ENCODE data around the gene CHST1.
A peak's percentile ranks its signal among the peaks of the same experiment; 100 is the strongest.

CHST1 gene

DNA sequence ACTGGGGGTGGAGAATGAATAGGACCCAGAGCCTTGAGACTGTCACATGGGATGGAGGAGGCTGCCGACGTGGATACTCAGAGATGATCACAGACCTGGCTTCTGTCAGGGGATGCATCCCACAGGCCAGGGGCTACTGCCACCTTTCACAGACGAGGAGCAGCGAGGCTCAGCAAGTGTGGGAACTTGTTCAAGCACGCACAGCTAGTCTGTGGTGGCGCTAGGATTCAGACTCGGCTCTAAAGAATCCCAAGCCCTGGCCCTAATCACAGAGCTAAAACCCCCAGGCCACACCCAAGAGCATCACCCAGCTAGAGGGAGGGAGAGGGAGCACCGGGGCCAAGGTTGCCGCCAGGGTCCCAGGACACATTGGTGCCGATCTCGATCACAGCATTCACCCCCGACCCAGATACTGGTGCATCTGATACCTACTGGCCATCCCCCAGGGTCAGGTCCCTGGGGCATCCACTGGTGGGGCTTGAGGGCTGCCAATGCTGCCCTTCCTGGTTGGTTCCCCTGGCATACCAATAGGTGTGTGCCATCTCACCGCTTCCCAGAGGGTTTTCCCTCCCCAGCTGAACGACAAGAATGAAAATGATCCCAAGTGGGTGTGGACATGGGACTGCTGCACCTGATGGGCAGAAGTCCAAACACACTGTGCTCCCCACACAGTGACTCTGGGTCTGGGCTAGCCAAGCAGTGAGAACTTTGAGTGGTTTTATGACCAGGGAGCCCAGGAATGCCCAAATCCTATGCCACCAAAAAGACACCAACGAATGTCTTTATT lies 6.2 kb downstream of the CHST1 start:
- DNase-seq: no peak

DNA sequence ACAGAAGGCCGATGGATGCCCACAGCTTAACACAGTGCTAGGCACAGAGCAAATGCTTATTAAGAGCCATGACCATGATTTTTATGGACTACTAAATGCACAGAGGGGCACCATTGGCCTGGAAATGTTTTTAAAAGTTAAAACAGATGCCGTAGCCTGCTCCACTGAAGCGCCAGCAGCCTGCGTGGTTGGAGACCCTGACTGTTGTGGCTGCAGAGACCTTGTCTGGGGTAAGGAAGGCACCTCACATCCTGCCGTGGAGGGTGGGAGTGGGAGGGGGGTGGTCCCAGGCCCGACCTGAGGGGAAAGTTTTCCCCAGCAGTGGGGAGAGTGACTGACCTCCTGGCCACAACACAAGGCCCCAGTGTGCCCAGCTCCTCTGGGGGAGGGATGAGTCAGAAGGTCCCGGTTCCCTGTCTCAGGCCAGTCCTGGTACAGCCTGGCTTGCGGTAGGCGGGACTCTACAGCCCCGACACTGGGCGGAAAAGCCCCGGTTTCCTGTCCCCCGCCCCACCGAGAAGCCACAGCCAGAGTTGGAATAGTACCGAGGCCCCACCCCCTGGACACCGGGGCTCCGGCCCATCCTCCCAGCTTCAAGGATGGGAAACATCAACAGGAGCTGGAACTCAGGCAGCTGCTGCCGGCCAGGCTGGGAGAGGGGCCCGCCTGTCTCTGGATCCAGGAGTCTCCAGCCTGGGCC lies 7.0 kb downstream of the CHST1 start:
- DNase-seq: no peak

DNA sequence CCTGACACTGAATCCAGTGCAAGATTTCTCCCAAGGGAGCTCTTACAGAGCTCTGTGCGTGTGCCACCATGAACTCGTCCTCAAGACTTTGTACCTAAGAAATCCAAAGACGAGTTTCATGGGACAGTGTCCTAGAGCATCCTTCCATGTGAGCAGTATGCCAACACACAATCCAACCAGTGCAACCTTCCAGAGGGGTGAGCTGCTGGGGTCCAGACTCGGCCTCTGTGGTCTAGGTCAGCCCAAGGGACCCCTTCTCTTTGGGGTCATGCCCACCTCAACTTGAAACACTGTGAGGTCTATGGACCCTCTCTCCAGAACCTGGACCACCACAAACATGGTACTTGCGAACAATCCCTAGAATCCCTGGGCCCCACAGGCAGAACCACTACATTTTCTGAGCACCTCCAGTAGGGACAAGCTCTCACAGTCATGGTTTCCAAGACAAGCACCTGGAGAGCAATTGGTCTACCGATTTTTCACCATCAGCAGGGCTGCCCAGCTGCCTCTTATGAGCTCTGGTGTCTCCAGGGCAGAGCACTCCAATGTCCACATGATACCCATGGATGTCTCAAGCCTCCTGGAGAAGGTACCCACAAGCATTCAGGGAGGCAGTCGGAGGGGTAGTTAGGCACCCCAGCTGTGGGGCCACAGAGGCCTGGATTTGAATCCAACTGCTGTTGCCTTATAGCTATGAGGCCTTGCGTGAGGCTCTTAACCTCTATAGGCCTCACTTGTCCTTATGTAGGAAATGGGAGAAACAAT lies 7.7 kb downstream of the CHST1 start:
- DNase-seq: no peak

DNA sequence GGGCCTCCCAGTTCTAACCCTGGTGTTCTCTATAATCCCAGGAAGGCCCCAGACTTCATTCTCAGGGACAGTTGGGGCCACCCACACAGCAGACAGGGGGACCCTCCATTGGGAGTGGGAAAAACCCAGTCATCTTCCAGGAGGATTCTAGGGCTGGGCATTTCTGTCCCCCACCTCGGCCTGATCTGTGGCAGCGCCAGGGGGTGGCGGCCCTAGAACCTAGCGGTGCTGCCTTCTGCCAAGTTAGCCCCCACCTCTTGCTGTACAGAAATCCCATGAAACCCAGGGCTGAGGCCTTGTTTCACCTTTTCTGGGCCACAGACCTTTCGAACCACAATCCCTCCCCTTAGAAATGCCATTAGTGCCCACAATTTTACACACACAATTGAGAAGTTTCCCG lies 9.6 kb downstream of the CHST1 start:
- no peak for DNase-seq

DNA sequence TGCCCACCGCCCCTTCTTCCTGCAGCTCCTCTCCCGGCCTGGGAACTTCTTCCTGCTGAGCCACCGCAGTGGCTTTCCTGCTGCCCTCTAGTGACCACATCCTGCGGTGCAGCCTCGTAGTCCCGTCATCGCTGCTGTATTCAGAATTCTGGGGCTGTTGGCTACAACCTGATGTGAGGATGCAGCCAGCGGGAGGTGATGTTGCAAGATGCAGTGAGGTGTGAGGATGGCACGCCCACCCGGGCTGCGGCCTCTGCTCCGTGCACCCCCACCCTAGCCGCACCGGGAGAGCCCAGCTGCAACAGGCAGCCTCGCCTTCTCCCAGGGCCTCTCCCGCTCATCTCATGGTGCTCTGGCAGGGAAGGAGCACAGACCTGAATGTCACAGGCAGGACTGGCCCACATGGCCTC lies 10.1 kb downstream of the CHST1 start:
- peak; percentile 72 for DNase-seq

DNA sequence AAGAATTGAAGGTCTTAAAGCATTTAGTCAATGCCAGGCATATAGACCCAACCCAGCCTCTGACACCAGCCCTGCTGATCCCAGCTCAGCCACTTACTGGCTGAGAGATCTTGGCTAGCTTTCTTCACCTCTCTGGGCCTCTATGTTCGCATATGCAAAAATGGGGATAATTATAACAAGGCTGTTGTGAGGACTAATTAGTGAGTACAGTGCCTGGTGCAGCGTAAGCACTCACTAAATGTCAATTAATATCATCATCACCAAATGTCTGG lies 10.5 kb downstream of the CHST1 start:
- DNase-seq: no peak

DNA sequence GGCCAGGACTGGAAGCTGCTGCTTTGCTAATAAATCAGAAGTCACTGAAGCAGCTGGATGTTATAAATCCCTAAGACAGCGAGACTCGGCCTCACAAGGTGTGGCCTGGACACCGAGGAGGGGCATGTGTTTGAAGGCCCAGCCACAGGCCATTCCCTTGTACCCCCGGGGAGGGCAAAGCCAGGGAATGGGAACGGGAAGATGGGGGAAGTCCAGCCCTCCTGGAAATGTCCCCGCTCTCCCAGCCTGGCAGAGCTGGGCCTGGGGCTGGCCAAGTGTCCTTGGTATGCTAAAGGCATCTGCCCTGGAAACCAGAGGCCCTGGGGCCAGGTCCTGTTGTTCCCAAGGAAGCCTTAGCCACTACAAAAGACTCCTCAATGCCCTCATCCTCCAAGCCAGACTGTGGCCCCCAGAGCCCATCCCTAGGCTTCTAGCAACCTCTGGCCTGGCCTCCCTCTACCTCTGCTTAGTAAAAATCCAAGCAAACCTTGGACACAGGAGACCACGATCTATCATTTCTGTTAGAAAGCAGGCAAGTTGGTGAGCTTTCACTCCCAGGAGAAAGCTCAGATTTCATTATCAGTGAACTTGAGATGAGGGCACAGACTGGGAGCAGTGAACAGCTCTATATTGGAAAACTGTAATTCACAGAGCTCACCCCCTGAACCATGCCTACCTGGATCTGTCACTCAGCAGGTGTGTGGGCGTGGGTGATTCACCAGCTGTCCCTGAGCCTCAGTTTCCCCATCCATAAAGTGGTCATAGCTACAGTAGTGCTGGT lies 11.0 kb downstream of the CHST1 start:
- DNase-seq: no peak

DNA sequence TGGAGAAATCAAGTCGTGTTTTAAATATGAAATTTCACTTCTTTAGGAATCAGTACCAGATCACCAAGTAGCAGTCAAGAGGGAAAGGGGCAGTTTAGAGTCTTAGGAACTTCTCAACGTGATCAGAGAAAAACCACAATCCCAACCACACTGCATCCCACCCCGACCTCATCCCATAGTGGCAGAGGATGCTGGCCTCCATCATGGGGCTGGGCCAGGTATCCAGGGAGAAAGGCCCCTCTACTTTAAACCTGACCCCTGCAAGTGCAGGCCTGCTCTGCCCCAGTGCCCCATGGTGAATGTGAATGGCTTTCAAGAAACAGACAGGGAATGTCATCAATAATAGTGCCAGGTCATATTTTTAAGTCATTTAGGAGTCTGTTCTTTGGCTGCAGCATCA lies 12.1 kb downstream of the CHST1 start:
- no peak for DNase-seq

DNA sequence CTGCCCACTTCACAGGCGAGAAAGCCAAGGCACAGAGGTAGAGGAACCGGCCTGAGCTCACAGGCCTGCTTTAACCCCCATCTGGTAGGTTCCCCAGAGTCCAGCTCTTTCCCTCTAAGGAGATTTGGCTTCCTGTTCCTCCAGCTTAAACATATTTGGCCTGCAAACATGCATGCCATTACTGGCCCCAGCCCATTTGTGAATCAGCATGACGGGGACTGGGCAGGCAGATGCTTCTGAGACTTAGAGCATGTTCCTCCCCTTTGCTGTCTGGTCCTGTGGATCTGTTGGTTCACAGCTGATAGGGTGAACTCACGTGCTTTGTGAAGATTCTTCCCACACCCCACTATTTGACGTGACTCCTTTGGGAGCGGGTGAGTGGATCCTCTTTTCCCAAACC lies 12.6 kb downstream of the CHST1 start:
- no peak for DNase-seq

DNA sequence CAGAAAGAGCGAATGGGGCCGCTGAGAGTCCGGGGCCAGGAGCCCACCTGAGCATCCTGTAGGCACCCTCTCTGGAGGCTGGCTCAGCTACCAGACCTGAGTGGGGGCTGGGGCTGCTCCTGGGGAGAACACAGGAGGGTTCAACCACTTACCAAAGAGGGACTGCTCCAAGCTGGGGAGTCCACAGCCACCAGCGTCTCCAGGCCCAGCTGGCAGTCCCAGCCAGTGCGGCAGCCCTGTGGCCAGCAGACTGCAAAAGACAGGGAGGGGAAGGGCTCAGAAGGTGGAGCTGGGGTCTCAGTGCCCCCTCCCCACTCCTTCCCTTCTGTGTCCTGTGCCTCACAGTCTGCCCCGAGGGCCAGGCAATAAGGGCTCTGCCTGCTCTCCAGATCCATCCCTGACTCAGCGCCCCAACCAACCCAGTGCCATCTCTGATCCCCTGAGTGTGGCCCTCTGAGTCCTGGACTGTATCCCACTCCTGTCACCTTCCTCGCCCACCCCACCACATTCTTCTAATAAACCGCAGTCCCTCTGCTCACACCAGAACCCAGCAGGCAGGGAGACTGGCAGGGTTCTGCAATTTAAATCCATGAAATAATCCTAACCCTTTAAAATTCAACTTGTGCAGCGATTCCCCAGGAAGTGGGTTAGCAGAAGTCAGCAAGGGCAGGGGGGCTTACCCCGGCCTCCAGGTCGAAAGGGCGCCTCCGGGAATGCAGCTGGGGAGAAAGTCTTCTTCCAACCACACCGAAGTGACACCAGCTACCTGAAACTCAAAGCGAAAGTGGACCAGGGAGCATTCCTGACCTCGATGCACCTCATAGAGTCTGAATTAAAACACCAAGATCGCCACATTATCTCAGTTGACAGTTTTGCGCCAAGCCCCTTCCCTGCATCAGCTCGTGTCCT lies 13.3 kb downstream of the CHST1 start:
- no peak for DNase-seq

DNA sequence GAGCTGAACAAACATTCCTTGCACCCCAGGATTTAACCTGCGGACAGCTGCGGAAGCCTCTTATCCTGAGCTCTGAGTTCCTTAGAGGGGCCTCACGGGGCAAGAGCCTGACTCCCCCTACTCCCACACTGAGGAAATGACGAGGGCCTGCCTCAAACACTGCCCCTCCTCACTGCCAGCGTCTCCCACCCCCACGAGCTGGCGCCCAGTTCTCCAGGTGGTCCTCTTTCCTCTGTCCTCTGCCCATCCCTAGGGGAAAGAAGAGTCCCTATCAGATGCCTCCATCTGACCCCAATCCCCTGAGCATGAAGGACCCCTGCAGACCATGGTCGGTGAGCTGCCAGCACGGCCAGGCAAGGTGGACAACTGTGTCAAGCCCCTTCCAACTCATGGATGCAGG lies 14.3 kb downstream of the CHST1 start:
- DNase-seq: no peak

DNA sequence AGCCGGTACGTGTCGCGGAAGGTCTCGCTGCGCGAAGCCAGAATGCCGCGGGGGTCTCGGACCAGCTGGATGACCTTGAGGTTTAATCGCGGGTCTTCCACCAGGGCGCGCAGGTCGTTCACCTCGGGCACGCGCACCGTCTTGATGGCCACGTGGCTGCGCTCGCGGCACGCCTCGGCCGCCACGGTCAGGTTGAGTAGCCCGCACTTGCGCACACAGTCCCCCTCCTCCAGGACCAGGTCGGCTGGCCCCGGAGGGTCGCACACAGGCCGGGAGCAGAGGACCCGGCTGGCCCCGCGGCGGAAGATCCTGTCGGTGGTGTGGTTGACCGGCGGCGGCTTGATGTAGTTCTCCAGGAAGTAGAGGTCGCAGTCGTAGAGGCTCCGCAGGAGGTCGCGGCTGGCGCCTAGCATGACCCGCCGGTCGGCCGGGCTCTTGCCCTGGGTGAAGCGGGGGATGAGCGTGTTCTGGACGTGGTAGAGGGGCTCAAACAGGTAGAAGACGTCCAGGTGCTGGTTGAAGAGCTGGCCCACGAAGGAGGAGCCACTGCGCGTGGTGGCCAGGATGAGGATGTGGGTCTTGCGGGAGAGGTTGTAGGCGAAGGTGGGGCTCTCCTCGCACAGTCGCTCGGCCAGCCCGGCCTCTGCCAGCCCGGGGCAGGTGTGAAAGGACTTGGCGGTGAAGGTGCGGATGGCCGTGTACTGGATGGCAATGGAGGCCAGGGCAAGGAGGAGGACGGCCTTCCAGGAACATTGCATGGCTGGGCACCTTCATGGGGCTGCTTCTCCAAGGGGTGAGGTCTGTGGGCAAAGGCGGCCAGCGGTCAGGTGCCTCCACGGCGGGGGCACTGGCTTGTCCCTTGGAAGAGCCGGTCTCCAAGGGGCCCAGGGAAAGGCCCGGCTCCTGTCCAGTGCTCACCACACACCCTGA lies 15.0 kb downstream of the CHST1 start:
- no peak for DNase-seq

DNA sequence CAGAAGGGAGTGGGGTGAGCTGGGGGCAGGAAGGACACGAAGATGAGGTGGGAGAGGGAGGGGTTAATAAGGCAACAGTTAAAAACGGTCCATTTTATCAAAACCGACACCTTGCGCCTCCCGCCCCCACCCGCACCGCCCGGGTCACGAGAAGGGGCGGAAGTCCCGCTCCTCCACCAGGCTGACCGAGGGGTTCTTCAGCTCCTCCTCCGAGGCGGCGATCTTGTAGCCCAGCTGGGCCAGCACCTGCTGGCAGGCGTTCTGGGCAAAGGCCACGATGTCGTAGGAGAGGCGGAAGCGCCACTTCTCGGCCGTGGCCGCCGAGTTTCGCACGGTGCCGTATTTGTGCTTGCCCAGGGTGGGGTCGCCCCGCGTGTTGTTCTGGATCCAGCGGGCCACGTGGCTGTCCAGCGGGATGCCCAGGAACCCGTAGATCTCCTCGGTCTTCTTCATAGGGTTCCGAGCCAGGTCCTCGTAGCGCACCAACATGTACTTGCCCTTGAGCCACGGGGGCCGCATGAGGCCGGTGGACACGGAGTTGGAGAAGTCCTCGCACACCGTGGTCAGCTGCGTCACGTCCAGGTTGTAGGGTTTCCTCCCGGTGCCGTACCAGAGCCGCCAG lies 15.8 kb downstream of the CHST1 start:
- DNase-seq: no peak

DNA sequence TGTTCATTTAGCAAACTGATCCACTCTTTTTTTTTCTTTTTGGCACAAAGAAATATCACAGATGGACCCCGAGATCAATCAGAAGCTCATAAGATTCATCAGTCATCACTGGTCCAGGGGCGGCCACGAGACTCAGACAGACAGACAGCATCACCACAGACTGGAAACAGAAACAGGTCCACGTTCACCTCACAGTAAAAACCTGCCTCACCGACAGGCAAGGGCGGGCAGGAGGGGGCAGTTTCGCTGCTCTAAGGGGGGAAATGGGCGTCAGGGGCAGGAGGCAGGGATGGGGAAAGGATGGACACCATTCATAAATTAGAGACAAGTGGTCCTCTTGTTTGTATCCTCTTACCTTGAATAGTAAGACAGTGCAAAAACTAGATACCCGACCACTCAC lies 16.5 kb downstream of the CHST1 start:
- DNase-seq: no peak

DNA sequence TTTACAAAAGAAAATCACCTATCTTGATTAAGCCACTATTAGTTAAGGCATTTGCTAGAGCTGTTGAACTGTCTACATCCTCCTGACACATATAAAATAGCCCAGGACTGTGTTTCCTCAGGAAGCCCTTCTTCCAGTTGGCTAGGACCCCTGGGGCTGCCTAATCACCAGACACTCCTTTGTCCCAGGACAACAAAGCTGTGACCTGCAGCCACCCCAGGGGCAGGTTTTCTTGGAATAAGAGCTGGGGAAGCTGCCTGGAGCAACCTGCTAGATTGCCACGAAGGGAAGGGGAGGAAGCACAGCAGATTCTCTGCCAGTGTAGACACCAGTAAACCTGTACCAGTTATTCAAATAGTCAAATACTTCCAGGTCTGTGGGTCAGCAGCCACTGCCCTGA lies 17.6 kb downstream of the CHST1 start:
- no peak for DNase-seq

DNA sequence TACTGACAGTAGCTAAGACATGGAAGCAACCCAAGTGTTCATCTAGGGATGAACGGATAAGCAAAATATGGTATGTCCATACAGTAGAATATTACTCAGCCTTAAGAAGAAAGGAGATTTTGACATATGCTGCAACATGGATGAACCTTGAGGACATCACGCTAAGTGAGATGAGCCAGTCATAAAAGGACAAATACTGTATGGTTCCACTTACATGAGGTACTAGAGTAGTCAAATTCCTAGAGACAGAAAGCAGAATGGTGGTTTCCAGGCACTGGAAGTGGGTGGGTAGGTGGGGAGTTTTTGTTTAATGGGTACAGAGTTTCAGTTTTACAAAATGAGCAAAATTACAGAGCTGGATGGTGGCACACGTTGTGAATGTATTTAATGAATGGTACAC lies 18.1 kb downstream of the CHST1 start:
- no peak for DNase-seq

DNA sequence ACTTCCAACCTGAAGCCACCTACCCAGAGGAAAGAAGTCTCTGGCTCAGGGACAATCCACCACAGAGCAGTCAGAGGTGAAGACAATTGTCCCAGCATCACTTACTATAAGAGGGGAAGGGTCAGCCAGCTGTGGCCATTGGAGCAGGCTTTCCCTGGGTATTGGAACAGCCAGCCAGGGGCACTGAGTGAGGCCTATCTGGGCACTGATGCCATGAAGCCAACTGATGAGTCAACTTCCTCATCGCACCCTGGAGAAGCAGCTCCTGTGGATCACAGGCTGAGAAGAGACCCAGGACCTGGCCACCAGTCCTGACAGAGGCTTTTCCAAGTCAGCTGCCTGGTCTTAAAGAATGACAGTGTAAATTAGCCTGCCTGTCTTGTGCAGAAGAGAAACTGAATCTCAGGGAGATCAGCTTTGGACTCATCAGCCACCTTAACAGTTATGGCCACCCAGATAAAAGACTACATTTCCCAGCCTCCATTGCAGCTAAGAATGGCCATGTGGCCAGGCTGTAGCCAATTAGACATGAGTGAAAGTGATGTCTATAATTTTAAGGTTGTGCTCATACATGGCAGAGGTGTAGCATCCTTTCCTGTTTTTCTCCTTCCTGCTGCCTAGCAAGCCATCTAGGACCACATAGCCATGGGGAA lies 19.0 kb downstream of the CHST1 start:
- peak; percentile 48 for DNase-seq

DNA sequence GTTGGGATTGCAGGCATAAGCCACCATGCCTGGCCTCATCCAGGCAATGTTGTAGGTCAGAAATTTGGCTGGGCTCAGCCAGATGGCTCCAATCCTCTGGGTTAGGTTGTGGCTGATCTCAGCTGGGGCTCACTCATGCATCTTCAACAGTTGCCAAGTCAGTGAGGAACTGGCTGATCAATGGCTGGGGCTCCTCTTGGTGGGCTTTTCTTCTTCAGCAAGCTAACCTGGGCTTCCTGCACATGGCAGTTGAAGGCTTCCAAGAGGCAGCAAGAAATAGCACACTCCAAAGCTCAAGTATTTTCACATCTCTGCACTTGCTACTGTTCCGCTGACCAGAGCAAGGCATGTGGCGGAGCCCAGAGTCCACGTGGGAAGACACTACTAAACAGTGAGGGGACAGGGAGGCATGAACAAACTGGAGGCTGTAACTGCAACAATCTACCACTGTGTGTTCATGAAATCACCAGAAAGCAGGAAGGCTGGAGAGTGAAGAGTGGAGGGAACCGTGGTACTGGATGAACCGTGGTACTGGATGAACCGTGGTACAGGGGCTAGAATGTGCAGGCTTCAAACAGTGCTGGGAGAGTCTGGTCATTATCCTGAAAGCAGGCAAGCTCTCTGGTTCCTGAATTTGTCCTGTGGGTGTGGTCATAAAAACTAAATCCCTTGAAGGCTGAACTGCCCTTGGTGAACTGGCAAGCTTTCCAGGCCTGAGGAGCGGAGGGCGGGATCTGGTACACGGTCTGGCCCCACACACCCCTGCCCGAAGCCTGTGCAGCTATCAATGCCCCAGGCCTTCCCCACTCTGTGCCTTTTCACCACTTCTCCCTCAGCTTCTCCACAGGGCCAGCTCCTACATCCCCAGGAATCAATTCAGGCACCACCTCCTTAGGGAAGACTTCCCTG lies 20.2 kb downstream of the CHST1 start:
- DNase-seq: no peak

Measured in activated CD4-positive, alpha-beta T cell treated with anti-CD3 and anti-CD28 coated beads, Interleukin-2, Interleukin-6, amounts not matched to agents 100 ng/mL and 50 ng/mL, durations not matched to agents 16 hours and 8 hours (primary cell).